HG02763 (cell line): ENCODE measurements around the gene MACROD2.

Experiments
- ATAC-seq: cut with Tn5 transposase; IDR thresholded peaks from one replicate; pipeline ENCODE4 v1.9.1; 2021; ENCODE audit warnings: mild to moderate bottlenecking, moderate library complexity; ENCODE audit not compliant: unreplicated experiment

Gene MACROD2

DNA sequence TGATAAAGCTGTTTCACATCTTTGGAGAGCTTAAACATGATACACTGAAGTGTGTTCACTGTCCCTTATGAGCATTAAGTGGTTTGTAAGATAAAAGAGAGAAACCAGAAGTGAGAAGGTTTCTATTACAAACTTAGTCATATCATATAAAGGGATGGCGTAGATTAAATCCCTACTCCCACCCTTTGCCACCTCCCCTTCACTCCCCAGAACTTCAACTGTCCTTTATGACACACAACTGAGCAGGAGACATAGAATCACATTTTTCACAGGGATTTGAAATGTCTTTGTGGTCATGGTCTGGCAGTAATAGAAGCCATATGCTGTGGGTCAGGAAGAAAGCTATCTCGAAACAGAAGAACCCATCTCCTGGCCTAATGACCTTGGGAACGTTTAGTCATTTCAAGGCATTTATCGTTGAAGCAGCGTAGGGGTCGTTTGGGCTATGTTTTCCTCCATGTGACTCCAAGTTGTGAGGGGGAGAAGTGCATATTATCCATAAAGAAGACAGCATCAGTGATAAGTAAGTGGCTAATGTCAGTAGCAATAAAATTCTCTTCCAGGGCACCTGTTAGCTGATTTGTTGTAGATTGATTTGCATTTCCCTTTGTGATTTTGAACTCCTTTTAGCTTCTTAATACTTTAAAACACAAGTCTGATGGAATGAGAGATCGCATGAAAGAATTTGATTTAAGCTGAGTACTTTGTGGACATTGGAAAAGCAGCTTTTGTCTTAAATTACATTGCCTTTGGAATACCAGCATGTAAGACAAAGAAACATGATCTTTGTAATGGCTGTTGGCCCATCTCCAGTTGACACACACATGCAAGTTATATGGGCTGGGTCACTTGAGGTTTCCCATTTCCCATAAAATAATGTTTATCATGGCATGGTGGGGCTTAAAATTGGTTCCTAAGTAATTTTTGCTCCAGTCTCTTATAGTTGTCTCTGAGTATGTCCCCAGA lies 843.6 kb downstream of the MACROD2 start:
- ATAC-seq: peak; percentile 76

GRCh38 chr20:14845199-14846160 lies 850.2 kb downstream of the MACROD2 start:
- ATAC-seq: no peak

DNA sequence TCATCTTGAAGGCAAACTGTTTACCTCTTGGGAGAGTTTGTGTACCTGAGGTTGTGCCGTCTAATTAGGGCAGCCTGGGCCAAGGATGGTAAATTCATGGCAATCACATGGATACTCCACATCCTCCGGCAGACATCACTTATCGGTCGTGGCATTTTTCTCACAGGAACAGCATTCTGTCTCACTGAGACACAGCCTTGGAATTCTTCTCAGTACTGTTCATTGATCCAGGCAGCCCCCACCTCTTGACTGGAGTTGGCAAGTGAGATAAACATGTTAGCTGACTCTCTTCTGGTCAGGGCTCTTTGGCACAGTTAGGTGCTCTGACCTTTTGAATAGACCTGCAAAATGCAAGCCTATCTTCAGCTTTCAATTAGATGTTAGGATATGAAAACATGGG lies 853.5 kb downstream of the MACROD2 start:
- ATAC-seq: no peak

DNA sequence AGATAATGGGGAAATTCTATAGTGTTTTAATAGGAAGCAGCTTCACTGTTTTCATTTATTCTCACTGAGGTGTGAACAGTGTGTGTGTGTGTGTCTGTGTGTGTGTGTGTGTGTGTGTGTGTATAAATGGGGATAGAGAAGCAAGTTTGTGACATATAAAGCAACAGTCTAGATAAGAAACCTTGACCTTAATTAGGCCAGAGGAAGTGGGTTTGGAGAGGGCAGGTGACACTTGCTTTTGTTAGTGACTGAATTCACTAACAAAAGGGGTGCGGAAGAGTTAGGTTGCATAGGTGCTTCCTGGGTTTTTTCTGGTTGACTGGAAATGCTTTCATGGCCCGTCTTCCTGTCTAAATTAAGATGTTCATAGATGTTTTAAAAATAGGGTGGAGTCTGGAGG lies 857.8 kb downstream of the MACROD2 start:
- no peak for ATAC-seq

- no peak for ATAC-seq
Observed at GRCh38 chr20:14855171-14855570, 859.9 kb downstream of the MACROD2 start.

DNA sequence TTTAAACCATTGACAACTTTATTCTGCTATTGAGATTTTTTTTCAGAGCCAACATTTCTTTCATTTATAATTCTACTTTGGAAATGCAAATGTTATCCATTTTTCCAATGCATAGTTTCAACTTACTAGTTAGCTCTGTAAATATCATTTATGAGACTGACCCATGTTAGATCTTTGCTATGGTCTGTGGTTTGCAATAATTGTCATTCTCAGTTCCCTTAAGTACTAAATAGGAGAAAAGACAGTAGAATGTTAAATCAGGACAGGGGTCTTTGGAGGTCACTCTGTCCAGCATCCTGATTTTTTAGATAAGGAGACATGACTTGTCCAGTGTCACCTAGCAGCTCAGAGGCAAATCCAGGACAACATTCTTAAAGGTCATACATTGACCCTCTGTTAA lies 864.3 kb downstream of the MACROD2 start:
- no peak for ATAC-seq

DNA sequence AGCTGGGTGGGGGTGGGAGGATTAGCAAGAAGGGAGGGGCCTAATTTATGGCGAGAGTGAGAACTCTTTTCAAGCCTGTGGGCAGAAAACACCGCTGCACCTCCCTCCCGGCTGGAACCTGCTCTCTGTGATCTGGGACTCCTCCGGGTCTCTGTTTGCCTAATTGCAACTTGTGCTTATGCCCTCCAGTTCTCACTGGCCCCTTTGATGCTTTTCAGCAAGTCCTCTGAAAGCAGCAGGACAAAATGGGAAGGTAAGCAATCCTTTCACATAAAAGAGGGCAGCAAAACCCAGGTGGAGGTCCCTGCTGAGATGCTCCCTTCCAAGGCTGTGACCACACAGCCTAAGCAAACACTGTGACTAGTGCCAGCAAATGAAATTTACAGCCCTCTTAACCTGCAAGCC lies 865.1 kb downstream of the MACROD2 start:
- ATAC-seq: no peak

DNA sequence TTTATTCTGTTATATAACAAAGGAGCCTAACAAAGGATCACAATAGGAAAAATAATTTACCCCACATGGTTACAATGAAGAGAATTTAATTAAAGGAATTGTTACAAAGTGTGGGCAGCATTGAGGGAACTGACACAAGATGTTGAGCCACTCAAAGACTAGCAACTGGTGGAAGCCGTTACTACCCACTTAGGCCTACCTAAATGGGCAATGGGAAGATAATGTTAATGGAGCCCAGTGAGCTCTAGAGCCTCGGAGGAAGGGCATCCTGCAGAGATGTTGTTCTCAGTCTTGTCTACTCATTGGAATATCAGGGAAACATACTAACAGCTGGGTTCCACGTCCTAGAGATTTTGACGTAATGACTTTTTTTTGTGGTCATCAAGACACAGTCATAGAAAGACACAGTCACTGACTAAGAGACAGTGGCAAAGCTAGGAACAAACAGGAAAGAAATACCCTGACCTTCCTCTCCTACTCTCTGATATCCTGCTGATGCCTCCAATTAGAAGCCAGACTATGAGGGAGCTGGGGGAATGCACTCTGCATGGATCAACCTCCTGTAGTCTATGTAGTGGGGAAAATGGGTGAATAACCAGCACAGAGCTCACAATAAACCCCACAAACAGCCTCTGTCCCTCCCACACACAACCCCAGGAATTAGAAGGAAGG lies 865.8 kb downstream of the MACROD2 start:
- no peak for ATAC-seq

GRCh38 chr20:14865169-14865568 lies 869.9 kb downstream of the MACROD2 start:
- no peak for ATAC-seq

DNA sequence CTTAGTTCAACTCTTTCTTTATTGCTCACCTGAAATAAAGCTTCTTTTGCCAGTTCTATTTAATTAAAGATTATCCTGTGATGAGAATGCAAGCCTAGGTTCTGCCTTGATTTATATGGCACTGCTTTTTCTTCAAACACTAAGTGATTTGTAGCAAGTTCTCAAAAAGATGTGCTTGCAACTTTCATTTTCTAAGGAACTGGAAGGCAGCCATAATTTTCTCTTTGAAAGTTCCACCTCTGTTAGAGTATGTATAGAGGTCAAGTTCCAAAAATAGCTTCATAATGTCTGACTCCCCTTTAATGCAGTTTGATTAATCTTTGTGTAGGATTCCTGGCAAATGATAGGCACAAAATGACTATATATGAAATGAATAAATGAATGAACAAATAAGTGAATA lies 870.4 kb downstream of the MACROD2 start:
- ATAC-seq: no peak

DNA sequence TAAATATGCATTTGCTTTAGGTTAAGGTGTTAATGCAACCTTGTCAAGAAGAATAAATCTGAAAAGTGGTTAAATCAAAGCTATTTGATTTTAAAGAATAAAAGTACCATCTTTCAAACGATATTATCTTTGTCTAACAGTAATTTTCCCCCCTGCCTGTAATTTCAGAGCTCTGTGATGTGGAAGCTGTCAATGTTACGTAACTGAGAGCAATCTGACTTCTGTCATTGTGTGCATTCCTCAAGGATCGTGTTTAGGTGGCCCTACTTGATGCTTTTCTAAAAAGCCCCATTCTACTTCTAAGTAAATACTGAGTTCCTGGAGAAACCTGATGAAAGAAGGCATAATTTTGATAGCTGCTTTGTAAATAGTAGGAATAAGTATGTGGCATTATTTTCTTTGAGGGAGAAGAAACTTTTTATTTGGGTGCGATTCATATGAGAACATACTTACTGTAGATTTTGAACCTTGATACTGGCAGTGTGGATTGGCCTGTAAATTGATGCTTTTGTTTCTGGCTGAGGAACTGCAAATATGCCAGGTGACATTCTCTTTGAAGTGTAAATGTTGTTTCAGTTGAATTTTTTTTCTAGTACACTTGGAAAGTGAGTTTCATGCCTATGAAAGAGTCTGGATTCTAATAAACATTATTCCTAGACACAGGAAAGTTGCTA lies 871.7 kb downstream of the MACROD2 start:
- ATAC-seq: no peak

- no peak for ATAC-seq
Observed at GRCh38 chr20:14877301-14878028, 882.1 kb downstream of the MACROD2 start.

GRCh38 chr20:14878676-14879019 lies 883.3 kb downstream of the MACROD2 start:
- ATAC-seq: no peak

GRCh38 chr20:14879020-14879697 lies 883.8 kb downstream of the MACROD2 start:
- ATAC-seq: no peak

- no peak for ATAC-seq
Observed at GRCh38 chr20:14879839-14880238, 884.5 kb downstream of the MACROD2 start.

GRCh38 chr20:14881518-14881917 lies 886.2 kb downstream of the MACROD2 start:
- no peak for ATAC-seq

DNA sequence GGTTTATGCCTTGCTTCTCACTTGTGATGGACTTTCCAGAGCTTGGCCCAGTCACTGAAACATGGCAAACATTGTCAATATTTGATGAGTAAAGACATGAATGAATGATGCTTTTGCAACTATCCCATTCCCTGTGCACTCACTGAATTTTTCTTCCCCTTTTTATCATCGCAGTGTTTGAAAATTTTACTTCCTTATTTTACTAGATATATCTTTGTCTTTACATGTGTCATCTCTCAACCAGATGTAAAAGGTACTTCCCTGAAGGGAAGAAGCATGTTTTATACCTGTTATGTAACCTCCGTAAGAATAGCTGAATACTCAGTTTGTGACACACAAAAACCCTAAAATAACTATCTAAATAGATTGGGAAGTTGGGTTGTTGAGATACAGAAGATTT lies 886.8 kb downstream of the MACROD2 start:
- no peak for ATAC-seq

GRCh38 chr20:14882846-14883245 lies 887.5 kb downstream of the MACROD2 start:
- no peak for ATAC-seq

- no peak for ATAC-seq
Observed at GRCh38 chr20:14883324-14883723, 888.0 kb downstream of the MACROD2 start.
